Ovary (tissue), 3 donors: Measurements from ENCODE around the gene CCDC73.

Experiments
- EP300 ChIP-seq: sonication (generic); formaldehyde crosslinking; IDR thresholded peaks from one replicate; pipeline ENCODE4 v1.6.1; 2017; ENCODE audit warnings: antibody characterized with exemption
- TF ChIP-seq, protein P1 (sequence below), 3 donors: fragments of 450-650 bp in 2 of 3; fragments of 200-600 bp in 1 of 3; IDR thresholded peaks; one replicate each; pipeline versions ENCODE4 v1.5.1 to v1.8.0; 2016 to 2022; ENCODE audit warnings: antibody characterized with exemption in 3 of 3, mild to moderate bottlenecking in 1 of 3
- donor health status: DM: no; HTN: no; CAD: no.

DNA sequence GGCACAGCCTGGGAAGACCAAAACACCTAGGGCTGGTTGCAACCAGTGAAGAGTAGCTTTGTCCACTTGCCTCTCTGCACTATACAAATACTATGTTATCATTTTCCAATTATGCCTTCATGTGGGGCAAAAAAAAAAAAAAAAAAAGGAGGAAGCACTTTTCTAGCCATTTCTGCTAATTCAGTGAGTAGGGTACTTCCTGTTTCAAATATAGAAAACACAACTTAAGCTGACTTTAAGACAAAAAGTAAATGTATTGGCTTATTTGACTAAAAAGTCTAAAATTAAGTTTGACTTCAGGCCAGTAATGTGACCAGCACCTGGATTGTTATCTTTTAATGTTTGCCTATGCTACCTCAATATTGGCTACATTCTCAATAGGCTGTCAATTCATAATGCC is 15.3 kb downstream of the CCDC73 start:
- TF ChIP-seq, protein P1, sequence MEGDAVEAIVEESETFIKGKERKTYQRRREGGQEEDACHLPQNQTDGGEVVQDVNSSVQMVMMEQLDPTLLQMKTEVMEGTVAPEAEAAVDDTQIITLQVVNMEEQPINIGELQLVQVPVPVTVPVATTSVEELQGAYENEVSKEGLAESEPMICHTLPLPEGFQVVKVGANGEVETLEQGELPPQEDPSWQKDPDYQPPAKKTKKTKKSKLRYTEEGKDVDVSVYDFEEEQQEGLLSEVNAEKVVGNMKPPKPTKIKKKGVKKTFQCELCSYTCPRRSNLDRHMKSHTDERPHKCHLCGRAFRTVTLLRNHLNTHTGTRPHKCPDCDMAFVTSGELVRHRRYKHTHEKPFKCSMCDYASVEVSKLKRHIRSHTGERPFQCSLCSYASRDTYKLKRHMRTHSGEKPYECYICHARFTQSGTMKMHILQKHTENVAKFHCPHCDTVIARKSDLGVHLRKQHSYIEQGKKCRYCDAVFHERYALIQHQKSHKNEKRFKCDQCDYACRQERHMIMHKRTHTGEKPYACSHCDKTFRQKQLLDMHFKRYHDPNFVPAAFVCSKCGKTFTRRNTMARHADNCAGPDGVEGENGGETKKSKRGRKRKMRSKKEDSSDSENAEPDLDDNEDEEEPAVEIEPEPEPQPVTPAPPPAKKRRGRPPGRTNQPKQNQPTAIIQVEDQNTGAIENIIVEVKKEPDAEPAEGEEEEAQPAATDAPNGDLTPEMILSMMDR (IDR thresholded peaks at IDR 0.05) = no peak
- TF ChIP-seq EP300 = no peak
